Measurements from ENCODE around the gene ALDH1L1.

ALDH1L1 gene

DNA sequence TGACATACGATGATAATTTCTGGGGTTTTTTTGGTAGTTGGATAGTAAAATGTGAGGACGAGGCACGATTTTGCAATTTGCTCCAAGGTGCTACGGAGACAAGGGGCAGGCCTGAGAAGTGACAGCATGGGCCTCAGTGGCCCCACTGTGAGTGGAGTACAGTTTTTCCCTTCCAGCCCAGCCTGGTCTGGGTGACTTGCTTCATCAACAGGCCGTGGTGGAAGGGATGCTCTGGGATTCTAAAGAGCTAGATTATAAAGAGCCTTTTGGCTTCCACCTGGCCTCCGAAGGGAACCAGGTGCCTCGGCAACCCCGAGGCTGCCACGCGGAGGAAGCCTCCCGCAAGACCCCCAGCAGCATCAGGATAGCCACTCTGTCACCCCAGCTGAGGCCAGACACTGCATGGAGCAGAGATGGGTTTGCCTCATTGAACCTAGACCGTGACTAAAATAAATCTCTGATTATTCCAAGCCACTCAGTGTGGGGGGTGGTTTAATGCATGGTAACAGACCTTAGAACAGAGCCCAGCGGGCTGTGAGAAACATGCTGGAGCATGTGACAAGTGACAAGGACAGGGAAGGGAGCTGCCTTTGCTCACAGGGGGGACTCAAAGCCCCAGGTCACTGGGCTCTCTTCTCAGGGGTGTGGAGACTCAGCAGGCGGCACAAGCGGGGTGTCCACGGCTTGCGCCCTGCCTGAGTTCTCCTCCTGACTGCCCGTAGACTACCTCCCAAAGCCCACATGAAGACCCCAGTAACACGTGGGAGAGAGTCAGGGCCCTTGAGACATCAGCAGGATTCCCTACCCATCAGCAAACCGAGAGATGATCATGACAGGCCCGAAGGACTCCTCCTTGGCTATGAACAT, 73.8 kb downstream of the ALDH1L1 start:
- DNase-seq (ENCODE audit: low read depth), result no peak
- TF ChIP-seq CTCF (IDR thresholded peaks at IDR 0.05; ENCODE audit: low read length, missing control alignments), result no peak
- H3K4me3 ChIP-seq (replicated peaks; ENCODE audit: low read depth, low read length), result no peak overlapping the region

DNA sequence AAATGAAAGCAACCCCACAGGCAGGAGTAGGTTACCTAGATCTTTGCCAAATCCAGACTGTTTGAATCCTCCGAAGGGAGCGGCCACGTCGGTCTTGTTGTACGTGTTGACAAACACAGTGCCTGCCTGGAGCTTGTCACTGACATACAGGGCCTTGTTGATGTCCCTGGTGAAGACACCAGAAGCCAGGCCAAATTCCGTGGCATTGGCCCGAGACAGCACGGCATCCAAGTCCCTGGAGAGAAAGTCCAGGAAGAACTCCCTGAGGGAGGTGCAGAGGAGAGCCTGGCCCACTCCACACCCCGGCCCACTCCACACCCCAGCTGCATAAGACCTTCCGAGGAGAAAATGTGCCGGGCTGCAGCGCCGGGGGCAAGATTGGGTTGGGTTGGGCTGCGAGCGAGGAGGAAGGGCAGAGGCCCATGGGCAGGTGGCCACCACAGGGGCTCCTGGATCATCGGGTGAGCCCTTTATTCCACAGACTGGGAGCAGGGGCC, 74.6 kb downstream of the ALDH1L1 start:
- H3K4me3 ChIP-seq (replicated peaks; ENCODE audit: low read depth, low read length), result no peak overlapping the region
- no peak for DNase-seq (ENCODE audit: low read depth)
- TF ChIP-seq CTCF (IDR thresholded peaks at IDR 0.05; ENCODE audit: low read length, missing control alignments), result no peak

DNA sequence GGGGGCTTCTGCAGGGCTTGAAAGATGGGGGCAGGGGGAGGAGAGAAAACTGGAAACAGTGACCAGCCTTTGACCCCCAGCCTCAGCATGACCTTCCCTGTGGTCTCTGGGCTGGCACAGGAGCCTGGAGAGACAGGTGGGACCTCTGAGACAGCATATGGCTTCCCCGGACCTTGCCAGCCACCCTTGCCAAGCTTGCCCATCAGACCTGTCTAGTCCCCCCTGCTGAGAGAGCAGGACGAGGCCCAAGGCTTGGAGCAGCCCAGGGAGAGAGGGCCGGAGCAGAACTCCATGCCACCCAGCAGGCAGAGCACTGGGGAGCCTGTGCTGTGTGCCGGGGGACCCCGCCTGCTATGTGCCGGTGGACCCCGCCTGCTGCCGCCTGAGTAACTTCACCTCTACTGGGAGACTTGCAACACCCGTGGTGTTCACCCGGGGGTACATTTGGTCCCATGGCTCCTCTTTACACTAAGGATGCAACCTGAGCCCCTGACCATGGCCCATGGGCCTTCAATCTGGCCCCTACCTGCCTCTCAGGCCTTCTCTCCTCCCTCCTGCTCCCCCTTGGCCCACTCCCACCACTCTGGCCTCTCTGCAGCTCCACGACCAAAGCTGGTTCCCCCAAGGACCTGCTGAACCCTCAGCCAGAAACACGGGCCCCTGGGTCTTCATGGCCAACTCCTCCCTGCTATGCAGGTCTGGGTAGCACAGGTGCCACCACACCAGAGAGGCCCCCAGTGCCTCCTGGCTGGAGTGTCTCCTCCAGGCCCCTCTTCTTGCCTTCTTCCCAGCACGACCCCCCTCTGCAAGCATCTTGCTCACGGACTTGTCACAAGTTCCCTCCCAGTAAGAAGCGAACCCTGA, 75.4 kb downstream of the ALDH1L1 start:
- no peak for TF ChIP-seq CTCF (IDR thresholded peaks at IDR 0.05; ENCODE audit: low read length, missing control alignments)
- no peak overlapping the region for H3K4me3 ChIP-seq (replicated peaks; ENCODE audit: low read depth, low read length)
- no peak for DNase-seq (ENCODE audit: low read depth)

DNA sequence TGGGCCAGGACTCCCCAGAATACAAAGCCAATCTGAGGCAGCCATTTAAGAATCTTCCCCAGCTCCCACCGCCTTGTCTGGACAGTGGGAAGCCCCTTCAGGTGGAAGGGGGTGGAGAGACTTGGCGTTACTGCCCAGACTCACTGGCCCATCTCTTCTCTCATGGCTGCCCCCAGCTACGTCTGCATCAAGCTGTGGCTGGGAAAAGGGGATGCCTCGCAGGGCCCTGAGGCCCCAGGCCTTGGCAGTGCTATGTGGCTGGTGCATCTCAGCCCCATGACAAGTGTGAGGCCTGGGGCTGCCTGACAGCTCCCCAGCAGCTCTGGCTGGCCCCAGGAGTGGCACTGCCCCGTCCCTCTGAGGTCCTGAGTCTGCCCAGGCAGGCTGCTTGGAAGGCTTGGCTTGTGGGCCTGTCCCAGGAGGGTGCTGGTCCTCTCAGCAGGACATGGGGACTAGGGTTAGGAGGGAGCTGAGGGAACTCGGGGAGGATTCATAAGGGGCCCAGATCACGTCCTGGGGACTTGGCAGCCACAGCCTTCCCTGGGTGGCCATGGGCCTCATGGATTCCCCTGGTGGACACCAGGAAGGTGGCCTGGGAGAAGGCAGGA, 76.3 kb downstream of the ALDH1L1 start:
- no peak overlapping the region for H3K4me3 ChIP-seq (replicated peaks; ENCODE audit: low read depth, low read length)
- no peak for DNase-seq (ENCODE audit: low read depth)
- no peak for TF ChIP-seq CTCF (IDR thresholded peaks at IDR 0.05; ENCODE audit: low read length, missing control alignments)

DNA sequence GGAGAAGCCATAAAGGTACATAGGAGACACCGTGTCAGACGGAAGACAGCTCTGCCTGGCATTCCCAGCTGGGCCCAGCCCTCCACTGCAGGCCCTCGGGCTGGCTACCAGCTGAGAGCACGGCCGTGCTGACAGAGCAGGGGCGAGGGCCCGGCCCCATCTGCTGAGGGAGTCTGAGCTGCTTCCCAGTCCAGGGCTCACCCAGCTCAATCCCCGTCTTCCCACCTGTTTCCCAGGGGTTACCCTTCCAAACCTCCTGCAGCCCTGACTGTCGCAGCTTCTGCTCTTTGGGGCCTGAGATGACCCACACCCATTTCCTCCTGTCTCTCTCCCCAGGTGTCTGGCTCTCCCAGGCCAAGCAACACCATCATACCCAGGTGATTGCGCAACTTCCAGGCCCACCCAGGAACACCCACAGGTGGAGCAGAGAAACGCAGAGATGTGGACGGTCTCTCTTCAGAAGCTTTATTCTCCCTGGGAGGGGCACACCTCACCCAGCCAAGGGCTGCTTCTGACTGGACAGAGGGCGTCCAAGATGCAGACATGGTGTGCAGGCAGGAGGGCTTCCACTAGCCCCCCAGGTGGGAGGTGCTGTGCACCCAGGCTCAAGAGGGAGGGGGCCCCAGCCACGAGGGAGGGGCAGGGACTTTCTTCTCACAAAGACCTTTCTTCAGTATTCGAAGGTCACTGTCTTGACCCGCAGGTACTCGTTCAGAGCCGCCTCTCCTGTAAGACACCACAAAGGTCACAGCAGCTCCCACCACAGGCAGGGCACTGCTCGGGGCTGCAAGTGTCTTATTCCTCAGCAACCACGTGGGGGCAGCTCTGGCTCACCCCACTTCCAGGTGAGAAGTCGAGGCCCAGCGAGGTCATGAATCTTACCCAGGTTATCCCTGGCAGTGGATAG, 77.0 kb downstream of the ALDH1L1 start:
- no peak overlapping the region for H3K4me3 ChIP-seq (replicated peaks; ENCODE audit: low read depth, low read length)
- TF ChIP-seq CTCF (IDR thresholded peaks at IDR 0.05; ENCODE audit: low read length, missing control alignments), result no peak
- no peak for DNase-seq (ENCODE audit: low read depth)

DNA sequence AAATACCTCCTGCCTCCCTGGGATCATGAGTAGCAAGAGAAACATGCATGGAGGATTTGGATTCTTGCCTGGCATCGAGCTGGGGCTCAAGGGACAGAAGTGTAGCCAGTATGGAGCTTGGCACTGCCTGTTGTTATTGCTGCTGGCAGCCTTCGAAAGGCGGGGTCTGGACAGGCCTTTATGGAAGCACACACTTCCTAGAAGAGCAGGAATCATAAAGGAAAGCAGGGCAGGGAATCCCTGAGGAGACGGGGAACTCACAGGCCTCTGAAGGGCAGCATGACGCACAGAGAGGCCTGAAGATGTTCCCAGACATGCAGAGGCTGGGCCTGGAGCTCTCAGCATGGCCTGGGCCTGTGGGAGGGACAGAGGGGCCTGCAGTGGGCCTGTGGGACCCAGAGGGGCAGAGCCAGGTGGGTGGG, 77.8 kb downstream of the ALDH1L1 start:
- H3K4me3 ChIP-seq (replicated peaks; ENCODE audit: low read depth, low read length), result no peak overlapping the region
- no peak for TF ChIP-seq CTCF (IDR thresholded peaks at IDR 0.05; ENCODE audit: low read length, missing control alignments)
- no peak for DNase-seq (ENCODE audit: low read depth)
